HepG2 (cell line): Measurements from ENCODE around the gene KIF1B. TPM values are rescaled to one million over a fixed set of nuclear protein-coding genes. Genes with fewer than 3 reads are reported as not detected.

ENCODE experiments used
- ATAC-seq: fragments of 200-7000 bp; cut with Tn5 transposase; 3 replicates; pipeline ENCODE4 v1.9.1; 2020; ENCODE audit warnings: mild to moderate bottlenecking, moderate library complexity
- BruUV-seq: library from RNA; stranded (reverse); fragments of 400-500 nt; replicated peaks from 2 replicates; lab custom pipeline; 2021; lab: Mats Ljungman, UMichigan
- CTCF ChIA-PET: fragments of 300-600 bp; formaldehyde crosslinking; extraction: SDS; loops from one replicate; lab custom pipeline; 2021; ENCODE audit warnings: low total read pairs, inconsistent platforms, low intra/inter-chr PET ratio; lab: Yijun Ruan, JAX
- POLR2A ChIA-PET: fragments of 350-600 bp; sonication (Branson Sonifier 250); formaldehyde crosslinking; loops from one replicate; lab custom pipeline; 2020; ENCODE audit warnings: antibody characterized with exemption, inconsistent platforms; lab: Yijun Ruan, JAX
- DNase-seq: peaks from one replicate; pipeline ENCODE4 v3.0.0-alpha.2; 2015; ENCODE audit warnings: low spot score
- FAIRE-seq: peaks from 3 replicates; lab custom pipeline; 2011; peaks lifted over from hg19 to GRCh38; lab: Jason Lieb, UNC
- H2AFZ ChIP-seq: one replicate; pipeline ENCODE4 v1.6.1; 2011; ENCODE audit warnings: low read length, inconsistent platforms
- H3K27ac ChIP-seq: fragments of 300-600 bp; 3 replicates; pipeline ENCODE4 v1.8.0; 2011; ENCODE audit warnings: mixed run types, mild to moderate bottlenecking, mixed read lengths, low read length, inconsistent platforms; ENCODE audit not compliant: insufficient read depth; ENCODE audit errors: extremely low read length
- H3K27me3 ChIP-seq, 2 experiments: fragments of 200-600 bp in 1 of 2; 2 replicates in 1 of 2; 3 replicates in 1 of 2; pipeline versions ENCODE4 v1.6.0 to v1.8.0; 2011; ENCODE audit warnings: low read length in 2 of 2, mild to moderate bottlenecking in 2 of 2, moderate library complexity in 2 of 2, inconsistent platforms in 1 of 2; ENCODE audit not compliant: insufficient read depth in 2 of 2, control insufficient read depth in 1 of 2
- H3K36me3 ChIP-seq, 2 experiments: fragments of 200-600 bp in 1 of 2; replicated peaks in 1 of 2; 2 replicates in 1 of 2; 3 replicates in 1 of 2; pipeline versions ENCODE4 v1.5.1 to v1.8.0; 2011; ENCODE audit warnings: low read length in 2 of 2, inconsistent platforms in 1 of 2; ENCODE audit not compliant: insufficient read depth in 2 of 2, control insufficient read depth in 1 of 2
- H3K4me1 ChIP-seq: 2 replicates; pipeline ENCODE4 v1.5.1; 2012; ENCODE audit warnings: low read length, inconsistent platforms; ENCODE audit not compliant: insufficient read depth
- H3K4me2 ChIP-seq: 2 replicates; pipeline ENCODE4 v1.6.0; 2011; ENCODE audit warnings: low read depth, low read length, inconsistent platforms
- H3K4me3 ChIP-seq, 3 experiments: fragments of 200-600 bp in 1 of 3; sonication (generic), shearing (Covaris generic) in 1 of 3; replicated peaks in 1 of 3; 2 replicates each; pipeline ENCODE4 v1.5.1; 2011 to 2016; ENCODE audit warnings: low read length in 3 of 3, inconsistent platforms in 2 of 3, low read depth in 2 of 3, mild to moderate bottlenecking in 2 of 3, control low read depth in 1 of 3, mixed read lengths in 1 of 3; ENCODE audit not compliant: insufficient read depth in 1 of 3
- H3K79me2 ChIP-seq: one replicate; pipeline ENCODE4 v1.6.1; 2011; ENCODE audit warnings: low read length, inconsistent platforms; ENCODE audit not compliant: insufficient read depth
- H3K9ac ChIP-seq: 2 replicates; pipeline ENCODE4 v1.6.0; 2011; ENCODE audit warnings: mild to moderate bottlenecking, low read depth, low read length, inconsistent platforms; ENCODE audit not compliant: insufficient read depth
- H3K9me3 ChIP-seq: 2 replicates; pipeline ENCODE4 v1.5.1; 2012; ENCODE audit warnings: mild to moderate bottlenecking, low read length
- H4K20me1 ChIP-seq: 2 replicates; pipeline ENCODE4 v1.6.0; 2011; ENCODE audit warnings: inconsistent platforms, mild to moderate bottlenecking, low read length, moderate library complexity; ENCODE audit not compliant: insufficient read depth
- ADNP ChIP-seq: sonication (generic); formaldehyde crosslinking; IDR thresholded peaks from 2 replicates; pipeline ENCODE4 v1.4.0; 2020; ENCODE audit warnings: missing genetic modification reagents
- EEA1 ChIP-seq: sonication (generic); formaldehyde crosslinking; IDR thresholded peaks from 2 replicates; pipeline ENCODE4 v1.5.1; 2020; ENCODE audit warnings: mild to moderate bottlenecking, missing genetic modification reagents, borderline replicate concordance
- FOSL1 ChIP-seq: sonication (generic); formaldehyde crosslinking; IDR thresholded peaks from 2 replicates; pipeline ENCODE4 v1.9.0; 2021; ENCODE audit warnings: missing genetic modification reagents, borderline replicate concordance
- HMGA1 ChIP-seq: sonication (generic); formaldehyde crosslinking; conservative IDR thresholded peaks from 2 replicates; pipeline ENCODE4 v1.4.0; 2020; ENCODE audit warnings: missing genetic modification reagents
- HOXA3 ChIP-seq: sonication (generic); formaldehyde crosslinking; IDR thresholded peaks from 2 replicates; pipeline ENCODE4 v1.5.0; 2020; ENCODE audit warnings: missing genetic modification reagents
- MBD4 ChIP-seq: IDR thresholded peaks from 2 replicates; pipeline ENCODE4 v1.6.1; 2012; ENCODE audit warnings: low read length, inconsistent platforms, borderline replicate concordance
- RFX1 ChIP-seq: fragments of 450-650 bp; IDR thresholded peaks from 2 replicates; pipeline ENCODE4 v1.6.1; 2017
- RORA ChIP-seq: sonication (generic); formaldehyde crosslinking; IDR thresholded peaks from 2 replicates; pipeline ENCODE4 v1.5.0; 2020; ENCODE audit warnings: mild to moderate bottlenecking, missing genetic modification reagents, moderate library complexity
- SPEN ChIP-seq: sonication (generic); formaldehyde crosslinking; IDR thresholded peaks from 2 replicates; pipeline ENCODE4 v1.5.1; 2020; ENCODE audit warnings: low read depth, mild to moderate bottlenecking, missing genetic modification reagents
- ZNF292 ChIP-seq: sonication (generic); formaldehyde crosslinking; IDR thresholded peaks from 2 replicates; pipeline ENCODE4 v1.8.1; 2022; ENCODE audit warnings: mild to moderate bottlenecking, low read depth, missing genetic modification reagents, borderline replicate concordance
- ZNF615 ChIP-seq: sonication (generic); formaldehyde crosslinking; IDR thresholded peaks from 2 replicates; pipeline ENCODE4 v1.5.0; 2020; ENCODE audit warnings: mild to moderate bottlenecking, missing genetic modification reagents, borderline replicate concordance
- ZNF644 ChIP-seq: IDR thresholded peaks from 2 replicates; pipeline ENCODE4 v1.6.1; 2016; ENCODE audit warnings: low read depth
- ZNF883 ChIP-seq: sonication (generic); formaldehyde crosslinking; IDR thresholded peaks from 2 replicates; pipeline ENCODE4 v1.5.1; 2020; ENCODE audit warnings: mild to moderate bottlenecking, missing genetic modification reagents; ENCODE audit errors: not compliant biosample characterization
- WGBS: methylation state at CpG from one replicate; pipeline ENCODE4 v1.1.6; 2017; ENCODE audit warnings: low lambda C conversion rate; 5-methylcytosine and 5-hydroxymethylcytosine counted together
- in situ Hi-C: cut with HindIII; loops from 2 replicates; pipeline ENCODE4 v1.10.0; 2017; ENCODE audit warnings: low pct_unique_long_range_greater_than_20kb; ENCODE audit not compliant: extremely low pct_ligation_motif_present
- intact Hi-C: fragments of 100-400 bp; cut with micrococcal nuclease; formaldehyde crosslinking; loops from one replicate; pipeline ENCODE4 v1.10.0; 2022; ENCODE audit not compliant: unreplicated experiment
- polyA plus RNA-seq, 8 experiments: library from polyadenylated mRNA; depleted of rRNA in 3 of 8; stranded (reverse) in 7 of 8; unstranded in 1 of 8; fragments of >200 nt; fragmentation: Illumina TruSeq in 4 of 8; extraction: Trizol in 4 of 8; gene quantifications; 2 replicates each; pipeline versions ENCODE4 v1.2.1 to v1.2.3, GENCODE V29; 2011 to 2016; ENCODE audit warnings: low read depth in 4 of 8, missing spikeins in 1 of 8, mixed read lengths in 1 of 8; ENCODE audit not compliant: insufficient read depth in 1 of 8
- total RNA-seq, 5 experiments: library from RNA; depleted of rRNA; stranded (reverse); fragments of >200 nt; fragmentation: Illumina TruSeq; extraction: Trizol; gene quantifications; 2 replicates each; pipeline ENCODE4 v1.2.3, GENCODE V29; 2016; ENCODE audit warnings: low read depth in 1 of 5
- TF ChIP-seq, protein P1 (sequence below): sonication (generic); formaldehyde crosslinking; conservative IDR thresholded peaks from 2 replicates; pipeline ENCODE4 v1.4.0; 2020; ENCODE audit warnings: mild to moderate bottlenecking, missing genetic modification reagents, moderate library complexity

Gene KIF1B
- total and polyA plus RNA-seq, 2 of the 13 experiments (the other 11 are each of a cell fraction or from before 2014, with no cell fraction given) = 26.7 to 32.5 TPM

DNA sequence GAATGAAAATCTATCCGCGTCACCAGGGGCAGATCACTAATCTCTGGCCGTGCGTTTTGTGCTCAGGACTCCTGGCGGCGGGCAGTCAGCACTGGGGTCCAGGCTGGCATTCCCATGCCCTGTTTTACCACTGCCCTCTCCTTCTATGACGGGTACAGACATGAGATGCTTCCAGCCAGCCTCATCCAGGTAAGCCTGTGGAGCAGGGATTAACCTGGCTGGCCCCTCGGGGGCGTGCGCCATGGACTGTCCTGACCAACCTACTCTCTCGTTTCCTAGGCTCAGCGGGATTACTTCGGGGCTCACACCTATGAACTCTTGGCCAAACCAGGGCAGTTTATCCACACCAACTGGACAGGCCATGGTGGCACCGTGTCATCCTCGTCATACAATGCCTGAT lies 209.0 kb downstream of the KIF1B start:
- Histone ChIP-seq H4K20me1 (no peaks in the 10 kb centered on the region), H3K27me3 (no peaks in the 10 kb centered on the region), H3K9ac (no peak overlapping the region), H3K36me3 (peaks cover 12 to 57% of the 10 kb centered on the region in 2 experiments), H3K4me3 (no peak overlapping the region), H3K9me3 (no peaks in the 10 kb centered on the region), H3K4me1 (no peaks in the 10 kb centered on the region), H3K27ac (no peak overlapping the region), H3K4me2 (no peak overlapping the region), H2AFZ (no peak overlapping the region), H3K79me2 (no peaks in the 10 kb centered on the region)
- BruUV-seq = no TSS peak
- WGBS = 92% methylated on average over 11 of the region's 15 CpGs
- TF ChIP-seq RFX1 (no peak), ZNF292 (CRISPR knock-in tag) (no peak), HOXA3 (no peak), ADNP (CRISPR knock-in tag) (no peak), MBD4 (no peak), ZNF615 (no peak), RORA (CRISPR knock-in tag) (no peak), EEA1 (CRISPR knock-in tag) (no peak), ZNF883 (CRISPR knock-in tag) (no peak), ZNF644 (CRISPR knock-in tag) (no peak), FOSL1 (CRISPR knock-in tag) (no peak), SPEN (CRISPR knock-in tag) (no peak), HMGA1 (CRISPR knock-in tag) (no peak)
- TF ChIP-seq, protein P1, sequence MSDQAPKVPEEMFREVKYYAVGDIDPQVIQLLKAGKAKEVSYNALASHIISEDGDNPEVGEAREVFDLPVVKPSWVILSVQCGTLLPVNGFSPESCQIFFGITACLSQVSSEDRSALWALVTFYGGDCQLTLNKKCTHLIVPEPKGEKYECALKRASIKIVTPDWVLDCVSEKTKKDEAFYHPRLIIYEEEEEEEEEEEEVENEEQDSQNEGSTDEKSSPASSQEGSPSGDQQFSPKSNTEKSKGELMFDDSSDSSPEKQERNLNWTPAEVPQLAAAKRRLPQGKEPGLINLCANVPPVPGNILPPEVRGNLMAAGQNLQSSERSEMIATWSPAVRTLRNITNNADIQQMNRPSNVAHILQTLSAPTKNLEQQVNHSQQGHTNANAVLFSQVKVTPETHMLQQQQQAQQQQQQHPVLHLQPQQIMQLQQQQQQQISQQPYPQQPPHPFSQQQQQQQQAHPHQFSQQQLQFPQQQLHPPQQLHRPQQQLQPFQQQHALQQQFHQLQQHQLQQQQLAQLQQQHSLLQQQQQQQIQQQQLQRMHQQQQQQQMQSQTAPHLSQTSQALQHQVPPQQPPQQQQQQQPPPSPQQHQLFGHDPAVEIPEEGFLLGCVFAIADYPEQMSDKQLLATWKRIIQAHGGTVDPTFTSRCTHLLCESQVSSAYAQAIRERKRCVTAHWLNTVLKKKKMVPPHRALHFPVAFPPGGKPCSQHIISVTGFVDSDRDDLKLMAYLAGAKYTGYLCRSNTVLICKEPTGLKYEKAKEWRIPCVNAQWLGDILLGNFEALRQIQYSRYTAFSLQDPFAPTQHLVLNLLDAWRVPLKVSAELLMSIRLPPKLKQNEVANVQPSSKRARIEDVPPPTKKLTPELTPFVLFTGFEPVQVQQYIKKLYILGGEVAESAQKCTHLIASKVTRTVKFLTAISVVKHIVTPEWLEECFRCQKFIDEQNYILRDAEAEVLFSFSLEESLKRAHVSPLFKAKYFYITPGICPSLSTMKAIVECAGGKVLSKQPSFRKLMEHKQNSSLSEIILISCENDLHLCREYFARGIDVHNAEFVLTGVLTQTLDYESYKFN (CRISPR knock-in tag) = no peak
- ATAC-seq (no peak), DNase-seq (no peak), FAIRE-seq (no peak)
- in situ Hi-C loops (no loop called here), intact Hi-C loops (no loop called here)
- CTCF ChIA-PET = no interaction called here
- POLR2A ChIA-PET = no interaction called here
